ENCODE measurements around the gene POLD4. TPM values are rescaled to one million over a fixed set of nuclear protein-coding genes. Genes with fewer than 3 reads are reported as not detected.

POLD4 gene
- total RNA-seq, 1 experiment from 2014 or later = 19.5 TPM

DNA sequence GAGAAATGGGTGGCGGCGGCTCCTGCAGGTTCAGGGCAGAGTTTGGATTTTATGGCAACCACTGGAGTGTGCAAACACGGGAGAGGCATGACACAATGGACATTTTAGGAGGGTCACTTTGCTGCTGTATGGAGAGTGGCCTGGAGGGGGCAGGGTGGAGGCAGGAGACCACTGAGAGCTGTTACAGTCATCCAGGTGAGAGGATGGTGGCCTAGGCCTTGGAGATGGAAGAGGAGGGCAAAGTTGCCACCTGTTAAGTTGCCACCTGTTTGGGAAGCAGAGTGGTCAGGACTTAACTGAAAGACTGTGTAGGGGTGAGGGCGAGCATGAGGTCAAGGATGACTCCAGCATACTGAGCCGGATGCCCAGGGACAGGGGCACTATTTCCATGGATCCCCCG lies 36.1 kb upstream of the POLD4 start:
- Histone ChIP-seq H3K4me2 (ENCODE audit: insufficient read depth, insufficient read length, low read length) (no peak overlapping the region), H3K79me2 (ENCODE audit: insufficient read depth, low read length) (no peaks in the 10 kb centered on the region), H3K9me3 (ENCODE audit: control insufficient read depth, low read depth, low read length) (no peaks in the 10 kb centered on the region), H3K18ac (ENCODE audit: insufficient read length, low read depth, low read length) (no peak overlapping the region), H3K56ac (ENCODE audit: insufficient read length, low read depth, low read length) (no peak overlapping the region), H3K14ac (ENCODE audit: insufficient read depth, low read length) (no peak overlapping the region), H4K20me1 (ENCODE audit: control insufficient read depth, insufficient read depth, insufficient read length) (no peaks in the 10 kb centered on the region), H2AFZ (ENCODE audit: low read length) (no peak overlapping the region), H4K8ac (replicated peaks; ENCODE audit: insufficient read length, low read depth, low read length) (no peak overlapping the region), H2BK12ac (ENCODE audit: insufficient read length, low read depth, low read length) (no peak overlapping the region), H3K27me3 (ENCODE audit: insufficient read depth, low read length) (no peaks in the 10 kb centered on the region; the same call in 1 of the 2 replicates), H2BK20ac (ENCODE audit: low read depth, low read length, poor library complexity, severe bottlenecking) (no peak overlapping the region), H4K91ac (ENCODE audit: insufficient read length, low read depth, low read length) (no peak overlapping the region), H3K79me1 (ENCODE audit: insufficient read depth, low read depth, low read length, poor library complexity, severe bottlenecking) (no peaks in the 10 kb centered on the region), H3K4me1 (ENCODE audit: insufficient read depth, low read length) (no peaks in the 10 kb centered on the region; the same call in 1 of the 2 replicates), H3K23ac (ENCODE audit: insufficient read length, low read depth, low read length) (no peak overlapping the region), H3K4ac (ENCODE audit: low read depth, low read length) (no peak overlapping the region), H3K9ac (ENCODE audit: extremely low read depth, insufficient read length, low read length) (no peak overlapping the region), H2AK5ac (ENCODE audit: insufficient read length, low read length) (no peak overlapping the region), H3K23me2 (ENCODE audit: insufficient read length, low read depth, low read length, poor library complexity, severe bottlenecking) (peaks cover 13% of the 10 kb centered on the region), H4K5ac (ENCODE audit: insufficient read length, low read depth, low read length) (no peak overlapping the region), H2BK120ac (ENCODE audit: low read depth, low read length, poor library complexity, severe bottlenecking) (no peak overlapping the region), H2BK5ac (ENCODE audit: insufficient read length, low read length) (no peak overlapping the region), H3K27ac (ENCODE audit: insufficient read length, low read depth, low read length) (no peak overlapping the region), H2BK15ac (ENCODE audit: low read depth, low read length) (no peak overlapping the region), H3T11ph (ENCODE audit: low read length) (no peak overlapping the region)
- no CpG with 5 or more reads among the region's 6 CpGs for WGBS (ENCODE audit: extremely low coverage, insufficient read length, low lambda C conversion rate)
- Mint-ChIP-seq H3K27me3 (ENCODE audit: low read depth) (peaks cover 15% of the 10 kb centered on the region), H3K4me3 (peak overlapping the region; percentile 50 to 71), H3K36me3 (ENCODE audit: insufficient read depth in 1 of 3, low read depth in 3 of 3) (peaks cover 7 to 12% (median 11%) of the 10 kb centered on the region in 3 experiments), H3K27ac (peak overlapping the region in 1 of 3 experiments; percentile 4; a peak in 2 of 7 replicates), H3K9me3 (no peaks in the 10 kb centered on the region; a peak in 1 of 5 replicates), H3K4me1 (peaks cover 21 to 30% of the 10 kb centered on the region in 2 experiments)
- DNase-seq = peak; percentile 79
- TF ChIP-seq, protein P1, sequence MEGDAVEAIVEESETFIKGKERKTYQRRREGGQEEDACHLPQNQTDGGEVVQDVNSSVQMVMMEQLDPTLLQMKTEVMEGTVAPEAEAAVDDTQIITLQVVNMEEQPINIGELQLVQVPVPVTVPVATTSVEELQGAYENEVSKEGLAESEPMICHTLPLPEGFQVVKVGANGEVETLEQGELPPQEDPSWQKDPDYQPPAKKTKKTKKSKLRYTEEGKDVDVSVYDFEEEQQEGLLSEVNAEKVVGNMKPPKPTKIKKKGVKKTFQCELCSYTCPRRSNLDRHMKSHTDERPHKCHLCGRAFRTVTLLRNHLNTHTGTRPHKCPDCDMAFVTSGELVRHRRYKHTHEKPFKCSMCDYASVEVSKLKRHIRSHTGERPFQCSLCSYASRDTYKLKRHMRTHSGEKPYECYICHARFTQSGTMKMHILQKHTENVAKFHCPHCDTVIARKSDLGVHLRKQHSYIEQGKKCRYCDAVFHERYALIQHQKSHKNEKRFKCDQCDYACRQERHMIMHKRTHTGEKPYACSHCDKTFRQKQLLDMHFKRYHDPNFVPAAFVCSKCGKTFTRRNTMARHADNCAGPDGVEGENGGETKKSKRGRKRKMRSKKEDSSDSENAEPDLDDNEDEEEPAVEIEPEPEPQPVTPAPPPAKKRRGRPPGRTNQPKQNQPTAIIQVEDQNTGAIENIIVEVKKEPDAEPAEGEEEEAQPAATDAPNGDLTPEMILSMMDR (conservative IDR thresholded peaks at IDR 0.05) = peak; percentile 76

Data from H9 (cell line).